Parathyroid adenoma (tissue), 2 donors: Measurements from ENCODE around the gene NTRK3.

Experiments used
- H2AFZ ChIP-seq: fragments of 300-600 bp; sonication (generic); one replicate; pipeline ENCODE4 v1.7.0; 2017; ENCODE audit warnings: antibody characterized with exemption, mild to moderate bottlenecking
- H3K27ac ChIP-seq: fragments of 300-600 bp; sonication (generic); one replicate; pipeline ENCODE4 v1.7.0; 2017
- H3K27me3 ChIP-seq: fragments of 300-600 bp; sonication (generic); one replicate; pipeline ENCODE4 v1.7.0; 2017; ENCODE audit warnings: low read length; ENCODE audit not compliant: control insufficient read depth, insufficient read depth
- H3K36me3 ChIP-seq: fragments of 300-600 bp; sonication (generic); one replicate; pipeline ENCODE4 v1.7.0; 2017; ENCODE audit warnings: low read length; ENCODE audit not compliant: control insufficient read depth, insufficient read depth
- H3K4me1 ChIP-seq: fragments of 300-600 bp; sonication (generic); one replicate; pipeline ENCODE4 v1.7.0; 2017; ENCODE audit warnings: control low read depth
- H3K4me2 ChIP-seq: fragments of 300-600 bp; sonication (generic); one replicate; pipeline ENCODE4 v1.7.0; 2017; ENCODE audit warnings: low read length
- H3K4me3 ChIP-seq: fragments of 300-600 bp; sonication (generic); one replicate; pipeline ENCODE4 v1.7.0; 2017; ENCODE audit warnings: low read depth, low read length
- H3K79me2 ChIP-seq: fragments of 300-600 bp; sonication (generic); one replicate; pipeline ENCODE4 v1.7.0; 2017; ENCODE audit warnings: control low read depth
- H3K9ac ChIP-seq: fragments of 300-600 bp; sonication (generic); one replicate; pipeline ENCODE4 v1.7.0; 2017; ENCODE audit warnings: mild to moderate bottlenecking
- H3K9me3 ChIP-seq: fragments of 300-600 bp; sonication (generic); one replicate; pipeline ENCODE4 v1.7.0; 2017; ENCODE audit warnings: low read length; ENCODE audit not compliant: control insufficient read depth
- CTCF ChIP-seq: fragments of 300-600 bp; sonication (generic); IDR thresholded peaks from one replicate; pipeline ENCODE4 v1.7.0; 2017; ENCODE audit warnings: antibody characterized with exemption, mild to moderate bottlenecking
- donor health status: primary hyperparathyroidism.

NTRK3 gene

GRCh38 chr15:87816811-87817210 is 439.7 kb downstream of the NTRK3 start:
- Histone ChIP-seq H3K4me3 (no peak overlapping the region), H3K9ac (no peak overlapping the region), H2AFZ (no peak overlapping the region), H3K4me2 (no peak overlapping the region), H3K9me3 (no peaks in the 10 kb centered on the region), H3K79me2 (no peaks in the 10 kb centered on the region), H3K27me3 (no peaks in the 10 kb centered on the region), H3K27ac (no peak overlapping the region), H3K36me3 (no peaks in the 10 kb centered on the region), H3K4me1 (no peaks in the 10 kb centered on the region)
- no peak for TF ChIP-seq CTCF

GRCh38 chr15:87816016-87816415 is 440.5 kb downstream of the NTRK3 start:
- Histone ChIP-seq H3K4me3 (no peak overlapping the region), H2AFZ (no peak overlapping the region), H3K9me3 (no peaks in the 10 kb centered on the region), H3K27ac (no peak overlapping the region), H3K27me3 (no peaks in the 10 kb centered on the region), H3K4me2 (no peak overlapping the region), H3K9ac (no peak overlapping the region), H3K4me1 (no peaks in the 10 kb centered on the region), H3K36me3 (no peaks in the 10 kb centered on the region), H3K79me2 (no peaks in the 10 kb centered on the region)
- TF ChIP-seq CTCF: no peak
